C4-2B (cell line): ENCODE measurements around the gene EIF3K.

Source experiments
- CTCF ChIP-seq: fragments of 450-650 bp; conservative IDR thresholded peaks from 2 replicates; pipeline ENCODE4 v1.5.1; 2017; ENCODE audit warnings: mild to moderate bottlenecking
- ZFX ChIP-seq: fragments of 450-650 bp; IDR thresholded peaks from 2 replicates; pipeline ENCODE4 v1.6.1; 2017

GRCh38 chr19:38667661-38668171 lies 48.7 kb downstream of the EIF3K start:
- TF ChIP-seq CTCF (no peak), ZFX (no peak)
